HepG2 (cell line): ENCODE measurements around the gene RNU6-1. TPM values are rescaled to one million over a fixed set of nuclear protein-coding genes. Genes with fewer than 3 reads are reported as not detected.

Experiments used
- MTA1 ChIP-seq: sonication (generic); formaldehyde crosslinking; IDR thresholded peaks from 2 replicates; pipeline ENCODE4 v1.4.0; 2020; ENCODE audit warnings: missing genetic modification reagents, mild to moderate bottlenecking, borderline replicate concordance
- NCOA2 ChIP-seq: sonication (generic); formaldehyde crosslinking; IDR thresholded peaks from 2 replicates; pipeline ENCODE4 v1.8.0; 2022; ENCODE audit warnings: inconsistent platforms
- NPAS2 ChIP-seq: sonication (generic); formaldehyde crosslinking; IDR thresholded peaks from 2 replicates; pipeline ENCODE4 v1.8.0; 2022; ENCODE audit warnings: mild to moderate bottlenecking, missing genetic modification reagents, borderline replicate concordance
- RXRA ChIP-seq: sonication (generic); formaldehyde crosslinking; IDR thresholded peaks from 2 replicates; pipeline ENCODE4 v1.5.1; 2020; ENCODE audit warnings: missing genetic modification reagents
- SMARCE1 ChIP-seq: fragments of 450-650 bp; IDR thresholded peaks from 2 replicates; pipeline ENCODE4 v1.6.1; 2017; ENCODE audit warnings: borderline replicate concordance
- STAG1 ChIP-seq: sonication (generic); formaldehyde crosslinking; IDR thresholded peaks from 2 replicates; pipeline ENCODE4 v1.4.0; 2020; ENCODE audit warnings: missing genetic modification reagents
- ZBTB42 ChIP-seq: sonication (generic); formaldehyde crosslinking; IDR thresholded peaks from 2 replicates; pipeline ENCODE4 v1.5.0; 2020; ENCODE audit warnings: mild to moderate bottlenecking, missing genetic modification reagents
- ZMAT3 ChIP-seq: sonication (generic); formaldehyde crosslinking; conservative IDR thresholded peaks from 2 replicates; pipeline ENCODE4 v1.7.0; 2021; ENCODE audit warnings: missing genetic modification reagents
- ZNF34 ChIP-seq: sonication (generic); formaldehyde crosslinking; IDR thresholded peaks from 2 replicates; pipeline ENCODE4 v1.4.0; 2020; ENCODE audit warnings: mild to moderate bottlenecking, missing genetic modification reagents, borderline replicate concordance
- ZNF382 ChIP-seq: sonication (generic); formaldehyde crosslinking; IDR thresholded peaks from 2 replicates; pipeline ENCODE4 v1.5.0; 2020; ENCODE audit warnings: missing genetic modification reagents, mild to moderate bottlenecking, borderline replicate concordance
- ZNF629 ChIP-seq: sonication (generic); formaldehyde crosslinking; conservative IDR thresholded peaks from 2 replicates; pipeline ENCODE4 v1.5.0; 2020; ENCODE audit warnings: missing genetic modification reagents
- ZNF644 ChIP-seq: IDR thresholded peaks from 2 replicates; pipeline ENCODE4 v1.6.1; 2016; ENCODE audit warnings: low read depth
- polyA plus RNA-seq, 8 experiments: library from polyadenylated mRNA; depleted of rRNA in 3 of 8; stranded (reverse) in 7 of 8; unstranded in 1 of 8; fragments of >200 nt; fragmentation: Illumina TruSeq in 4 of 8; extraction: Trizol in 4 of 8; gene quantifications; 2 replicates each; pipeline versions ENCODE4 v1.2.1 to v1.2.3, GENCODE V29; 2011 to 2016; ENCODE audit warnings: low read depth in 4 of 8, missing spikeins in 1 of 8, mixed read lengths in 1 of 8; ENCODE audit not compliant: insufficient read depth in 1 of 8
- total RNA-seq, 5 experiments: library from RNA; depleted of rRNA; stranded (reverse); fragments of >200 nt; fragmentation: Illumina TruSeq; extraction: Trizol; gene quantifications; 2 replicates each; pipeline ENCODE4 v1.2.3, GENCODE V29; 2016; ENCODE audit warnings: low read depth in 1 of 5
- TF ChIP-seq, protein P1 (sequence below): sonication (generic); formaldehyde crosslinking; IDR thresholded peaks from 2 replicates; pipeline ENCODE4 v1.4.0; 2020; ENCODE audit warnings: mild to moderate bottlenecking, missing genetic modification reagents
- TF ChIP-seq, protein P2 (sequence below): sonication (generic); formaldehyde crosslinking; IDR thresholded peaks from 2 replicates; pipeline ENCODE4 v1.5.1; 2020; ENCODE audit warnings: missing genetic modification reagents, mild to moderate bottlenecking, borderline replicate concordance
- TF ChIP-seq, protein P3 (sequence below): sonication (generic); formaldehyde crosslinking; IDR thresholded peaks from 2 replicates; pipeline ENCODE4 v1.5.1; 2020; ENCODE audit warnings: missing genetic modification reagents, mild to moderate bottlenecking, borderline replicate concordance

Gene RNU6-1
- total and polyA plus RNA-seq, 2 of the 13 experiments (the other 11 are each of a cell fraction or from before 2014, with no cell fraction given), result under 0.01 TPM; not detected in 1

DNA sequence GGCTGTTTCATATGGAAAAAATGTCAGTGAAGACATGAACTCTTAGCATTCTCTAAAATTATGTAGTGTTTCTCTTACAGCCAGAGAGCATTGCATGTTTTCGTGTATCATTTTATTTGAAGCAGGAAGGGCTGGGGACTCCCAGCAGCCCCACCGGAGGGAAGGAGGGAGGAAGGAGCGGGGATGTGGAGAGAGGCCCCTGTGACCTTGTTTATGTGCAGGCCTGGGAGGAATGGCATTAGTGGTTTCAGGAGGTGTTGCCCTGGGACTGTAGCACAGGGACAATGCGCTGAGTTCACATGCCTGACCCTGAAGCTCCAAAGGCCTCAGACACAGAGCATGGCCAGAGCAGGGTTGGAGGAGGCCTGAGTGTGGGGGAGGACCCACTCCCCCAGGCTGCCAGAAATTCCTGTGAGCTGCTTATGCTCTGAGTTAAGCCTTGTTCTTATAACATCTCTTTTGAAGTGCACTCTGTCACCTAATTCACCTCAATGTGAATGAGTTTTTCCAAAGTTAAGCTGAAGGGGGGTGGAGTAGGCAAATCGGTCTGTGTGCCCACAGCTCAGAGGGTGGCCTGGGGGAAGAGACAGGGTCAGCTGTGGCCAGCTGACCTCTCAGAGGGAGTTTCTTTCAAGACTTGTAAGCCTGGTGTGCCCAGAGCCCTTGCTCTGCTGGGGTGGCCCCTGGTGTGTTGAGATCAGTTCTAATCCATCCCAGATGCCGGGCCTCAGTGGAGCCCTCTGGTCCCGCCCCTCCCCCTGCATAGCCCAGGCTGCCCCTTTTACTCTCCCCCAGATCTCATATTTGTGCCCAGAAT, 3.9 kb upstream of the RNU6-1 start (continued):
- TF ChIP-seq, protein P1, sequence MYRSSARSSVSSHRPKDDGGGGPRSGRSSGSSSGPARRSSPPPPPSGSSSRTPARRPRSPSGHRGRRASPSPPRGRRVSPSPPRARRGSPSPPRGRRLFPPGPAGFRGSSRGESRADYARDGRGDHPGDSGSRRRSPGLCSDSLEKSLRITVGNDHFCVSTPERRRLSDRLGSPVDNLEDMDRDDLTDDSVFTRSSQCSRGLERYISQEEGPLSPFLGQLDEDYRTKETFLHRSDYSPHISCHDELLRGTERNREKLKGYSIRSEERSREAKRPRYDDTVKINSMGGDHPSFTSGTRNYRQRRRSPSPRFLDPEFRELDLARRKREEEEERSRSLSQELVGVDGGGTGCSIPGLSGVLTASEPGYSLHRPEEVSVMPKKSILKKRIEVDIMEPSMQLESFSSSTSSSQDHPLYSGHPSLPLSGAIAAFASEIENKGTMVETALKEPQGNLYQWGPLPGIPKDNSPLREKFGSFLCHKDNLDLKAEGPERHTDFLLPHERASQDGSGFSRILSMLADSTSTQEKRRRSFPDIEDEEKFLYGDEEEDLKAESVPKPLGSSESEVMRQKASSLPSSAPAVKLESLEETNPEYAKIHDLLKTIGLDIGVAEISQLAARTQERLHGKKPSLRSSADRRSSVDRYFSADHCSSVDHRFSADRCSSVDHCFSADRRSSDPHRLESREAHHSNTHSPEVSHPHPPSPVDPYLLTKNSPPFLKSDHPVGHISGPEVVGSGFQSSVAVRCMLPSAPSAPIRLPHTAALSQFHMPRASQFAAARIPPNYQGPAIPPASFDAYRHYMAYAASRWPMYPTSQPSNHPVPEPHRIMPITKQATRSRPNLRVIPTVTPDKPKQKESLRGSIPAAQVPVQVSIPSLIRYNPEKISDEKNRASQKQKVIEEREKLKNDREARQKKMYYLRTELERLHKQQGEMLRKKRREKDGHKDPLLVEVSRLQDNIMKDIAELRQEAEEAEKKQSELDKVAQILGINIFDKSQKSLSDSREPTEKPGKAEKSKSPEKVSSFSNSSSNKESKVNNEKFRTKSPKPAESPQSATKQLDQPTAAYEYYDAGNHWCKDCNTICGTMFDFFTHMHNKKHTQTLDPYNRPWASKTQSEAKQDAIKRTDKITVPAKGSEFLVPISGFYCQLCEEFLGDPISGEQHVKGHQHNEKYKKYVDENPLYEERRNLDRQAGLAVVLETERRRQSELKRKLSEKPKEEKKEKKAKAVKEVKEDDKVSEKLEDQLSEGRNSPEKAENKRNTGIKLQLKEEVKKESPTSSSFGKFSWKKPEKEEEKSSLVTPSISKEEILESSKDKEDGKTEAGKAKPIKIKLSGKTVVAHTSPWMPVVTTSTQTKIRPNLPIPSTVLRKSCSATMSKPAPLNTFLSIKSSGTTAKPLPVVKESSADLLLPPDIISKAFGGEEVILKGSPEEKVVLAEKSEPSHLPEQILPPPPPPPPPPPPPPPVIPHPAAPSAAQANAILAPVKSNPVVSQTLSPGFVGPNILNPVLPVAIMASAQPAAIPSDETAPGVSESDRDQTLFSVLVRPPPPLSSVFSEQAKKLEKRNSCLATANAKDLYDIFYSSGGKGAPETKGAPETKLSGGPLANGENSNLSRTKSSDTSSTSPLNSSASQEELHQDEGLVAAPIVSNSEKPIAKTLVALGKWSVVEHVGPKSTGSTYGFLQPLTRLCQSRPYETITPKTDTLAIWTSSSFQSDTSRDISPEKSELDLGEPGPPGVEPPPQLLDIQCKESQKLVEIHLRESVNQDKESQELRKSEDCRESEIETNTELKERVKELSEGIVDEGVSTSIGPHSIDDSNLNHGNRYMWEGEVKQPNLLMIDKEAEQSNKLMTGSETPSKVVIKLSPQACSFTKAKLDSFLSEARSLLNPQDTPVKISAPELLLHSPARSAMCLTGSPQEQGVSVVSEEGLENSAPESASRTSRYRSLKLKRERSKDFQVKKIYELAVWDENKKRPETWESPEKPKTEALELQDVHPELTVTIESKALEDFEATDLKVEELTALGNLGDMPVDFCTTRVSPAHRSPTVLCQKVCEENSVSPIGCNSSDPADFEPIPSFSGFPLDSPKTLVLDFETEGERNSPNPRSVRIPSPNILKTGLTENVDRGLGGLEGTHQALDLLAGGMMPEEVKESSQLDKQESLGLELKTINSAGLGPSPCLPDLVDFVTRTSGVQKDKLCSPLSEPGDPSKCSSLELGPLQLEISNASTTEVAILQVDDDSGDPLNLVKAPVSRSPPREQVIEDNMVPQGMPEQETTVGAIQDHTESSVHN, result no peak
- TF ChIP-seq, protein P2, sequence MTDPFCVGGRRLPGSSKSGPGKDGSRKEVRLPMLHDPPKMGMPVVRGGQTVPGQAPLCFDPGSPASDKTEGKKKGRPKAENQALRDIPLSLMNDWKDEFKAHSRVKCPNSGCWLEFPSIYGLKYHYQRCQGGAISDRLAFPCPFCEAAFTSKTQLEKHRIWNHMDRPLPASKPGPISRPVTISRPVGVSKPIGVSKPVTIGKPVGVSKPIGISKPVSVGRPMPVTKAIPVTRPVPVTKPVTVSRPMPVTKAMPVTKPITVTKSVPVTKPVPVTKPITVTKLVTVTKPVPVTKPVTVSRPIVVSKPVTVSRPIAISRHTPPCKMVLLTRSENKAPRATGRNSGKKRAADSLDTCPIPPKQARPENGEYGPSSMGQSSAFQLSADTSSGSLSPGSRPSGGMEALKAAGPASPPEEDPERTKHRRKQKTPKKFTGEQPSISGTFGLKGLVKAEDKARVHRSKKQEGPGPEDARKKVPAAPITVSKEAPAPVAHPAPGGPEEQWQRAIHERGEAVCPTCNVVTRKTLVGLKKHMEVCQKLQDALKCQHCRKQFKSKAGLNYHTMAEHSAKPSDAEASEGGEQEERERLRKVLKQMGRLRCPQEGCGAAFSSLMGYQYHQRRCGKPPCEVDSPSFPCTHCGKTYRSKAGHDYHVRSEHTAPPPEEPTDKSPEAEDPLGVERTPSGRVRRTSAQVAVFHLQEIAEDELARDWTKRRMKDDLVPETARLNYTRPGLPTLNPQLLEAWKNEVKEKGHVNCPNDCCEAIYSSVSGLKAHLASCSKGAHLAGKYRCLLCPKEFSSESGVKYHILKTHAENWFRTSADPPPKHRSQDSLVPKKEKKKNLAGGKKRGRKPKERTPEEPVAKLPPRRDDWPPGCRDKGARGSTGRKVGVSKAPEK (CRISPR knock-in tag), result no peak
- no peak for TF ChIP-seq SMARCE1
- TF ChIP-seq MTA1 (CRISPR knock-in tag), result 0 out of 2 replicates have a peak, but pooled peaks have one; percentile 54
- TF ChIP-seq ZMAT3, result no peak
- 0 out of 2 replicates have a peak, but pooled peaks have one; percentile 26 for TF ChIP-seq ZNF644 (CRISPR knock-in tag)
- TF ChIP-seq ZNF382, result no peak
- TF ChIP-seq NPAS2 (CRISPR knock-in tag), result no peak
- TF ChIP-seq NCOA2 (CRISPR knock-in tag), result peak; percentile 47
- TF ChIP-seq ZNF34, result no peak
- peak; percentile 85 for TF ChIP-seq RXRA (CRISPR knock-in tag)
- TF ChIP-seq ZNF629, result no peak
- TF ChIP-seq STAG1 (CRISPR knock-in tag), result no peak; the same call in 1 of the 2 replicates
- TF ChIP-seq, protein P3, sequence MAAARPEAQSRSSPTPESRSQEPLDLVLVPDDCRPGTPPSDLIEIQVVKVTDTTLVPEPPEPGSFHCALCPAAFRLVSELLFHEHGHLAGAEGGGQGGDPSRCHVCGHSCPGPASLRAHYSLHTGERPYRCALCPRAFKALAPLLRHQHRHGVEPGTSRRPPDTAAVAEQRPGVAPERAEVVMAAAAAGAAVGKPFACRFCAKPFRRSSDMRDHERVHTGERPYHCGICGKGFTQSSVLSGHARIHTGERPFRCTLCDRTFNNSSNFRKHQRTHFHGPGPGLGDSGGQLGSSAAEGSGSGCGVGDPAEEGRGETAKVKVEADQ (CRISPR knock-in tag), result no peak
- no peak for TF ChIP-seq ZBTB42 (CRISPR knock-in tag)
